Body of pancreas (tissue), 4 donors: Measurements from ENCODE around the gene ZNF655.

Source experiments
- POLR2A ChIP-seq, 3 donors: fragments of 450-650 bp; IDR thresholded peaks; one replicate each; pipeline ENCODE4 v1.6.1; 2016; ENCODE audit warnings: antibody characterized with exemption in 3 of 3, mild to moderate bottlenecking in 2 of 3
- TF ChIP-seq, protein P1 (sequence below), 7 experiments: fragments of 450-650 bp in 4 of 7; fragments of 200-600 bp in 3 of 7; sonication (generic) in 3 of 7; IDR thresholded peaks; one replicate each; pipeline ENCODE4 v1.5.1; 2016 to 2019; ENCODE audit warnings: antibody characterized with exemption in 7 of 7

DNA sequence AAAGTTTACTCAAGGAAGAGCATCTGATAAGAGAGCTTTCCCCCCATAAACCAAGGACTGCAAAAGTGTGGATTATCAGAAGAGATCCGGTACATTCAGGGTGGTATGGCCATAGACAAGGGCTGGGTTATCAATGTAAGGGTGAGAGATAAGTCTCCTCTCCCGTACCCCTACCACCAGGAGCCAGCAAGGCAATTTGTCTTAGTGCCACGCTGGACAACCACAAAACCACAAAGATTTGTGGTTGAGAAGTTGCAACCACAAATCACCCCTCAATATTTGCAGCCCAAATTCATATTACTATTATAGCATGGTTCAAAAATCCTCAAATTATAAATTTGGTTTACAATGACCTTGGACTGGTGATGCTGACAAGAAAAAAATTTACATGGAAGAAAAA, 56.1 kb downstream of the ZNF655 start:
- no peak for TF ChIP-seq POLR2A (IDR thresholded peaks at IDR 0.05)
- TF ChIP-seq, protein P1, sequence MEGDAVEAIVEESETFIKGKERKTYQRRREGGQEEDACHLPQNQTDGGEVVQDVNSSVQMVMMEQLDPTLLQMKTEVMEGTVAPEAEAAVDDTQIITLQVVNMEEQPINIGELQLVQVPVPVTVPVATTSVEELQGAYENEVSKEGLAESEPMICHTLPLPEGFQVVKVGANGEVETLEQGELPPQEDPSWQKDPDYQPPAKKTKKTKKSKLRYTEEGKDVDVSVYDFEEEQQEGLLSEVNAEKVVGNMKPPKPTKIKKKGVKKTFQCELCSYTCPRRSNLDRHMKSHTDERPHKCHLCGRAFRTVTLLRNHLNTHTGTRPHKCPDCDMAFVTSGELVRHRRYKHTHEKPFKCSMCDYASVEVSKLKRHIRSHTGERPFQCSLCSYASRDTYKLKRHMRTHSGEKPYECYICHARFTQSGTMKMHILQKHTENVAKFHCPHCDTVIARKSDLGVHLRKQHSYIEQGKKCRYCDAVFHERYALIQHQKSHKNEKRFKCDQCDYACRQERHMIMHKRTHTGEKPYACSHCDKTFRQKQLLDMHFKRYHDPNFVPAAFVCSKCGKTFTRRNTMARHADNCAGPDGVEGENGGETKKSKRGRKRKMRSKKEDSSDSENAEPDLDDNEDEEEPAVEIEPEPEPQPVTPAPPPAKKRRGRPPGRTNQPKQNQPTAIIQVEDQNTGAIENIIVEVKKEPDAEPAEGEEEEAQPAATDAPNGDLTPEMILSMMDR (IDR thresholded peaks at IDR 0.05) = no peak
